Measurements from ENCODE around the gene ESR2. TPM values are rescaled to one million over a fixed set of nuclear protein-coding genes. Genes with fewer than 3 reads are reported as not detected.
A peak's percentile ranks its signal among the peaks of the same experiment; 100 is the strongest.
"Not testable (repeated sequence)": the region's sequence is repeated elsewhere in the genome, so short reads cannot be mapped to it uniquely, and the experiment has no call there.

Gene ESR2
- total RNA-seq, 1 donor from 2014 or later = 0.31 TPM

- Mint-ChIP-seq H3K4me3 (no peak overlapping the region), H3K9me3 (no peaks in the 10 kb centered on the region), H3K36me3 (peaks cover 34% of the 10 kb centered on the region)
Measured at GRCh38 chr14:64215274-64215673, 78.9 kb downstream of the ESR2 start.

GRCh38 chr14:64213853-64214570, 80.2 kb downstream of the ESR2 start:
- Mint-ChIP-seq H3K4me1 (peaks cover 36% of the 10 kb centered on the region), H3K27ac (peak overlapping the region; percentile 96), H3K4me3 (no peak overlapping the region), H3K36me3 (peaks cover 34% of the 10 kb centered on the region), H3K27me3 (ENCODE audit: low read depth) (no peaks in the 10 kb centered on the region), H3K9me3 (no peaks in the 10 kb centered on the region)
- DNase-seq (ENCODE audit: low spot score in 2 of 2, unreplicated experiment in 2 of 2) = no peak
- no peak for TF ChIP-seq CTCF (IDR thresholded peaks at IDR 0.05; ENCODE audit: unreplicated experiment)

More at GRCh38 chr14:64215274-64215673, 78.9 kb downstream of the ESR2 start:
- peaks cover 44% of the 10 kb centered on the region for H3K4me1 Mint-ChIP-seq
- no peaks in the 10 kb centered on the region for H3K27me3 Mint-ChIP-seq (ENCODE audit: low read depth)
- no peak for DNase-seq (ENCODE audit: low spot score in 2 of 2, unreplicated experiment in 2 of 2)
- peak overlapping the region; percentile 33 for H3K27ac Mint-ChIP-seq
- no peak for TF ChIP-seq CTCF (IDR thresholded peaks at IDR 0.05; ENCODE audit: unreplicated experiment)

- H3K4me1 Mint-ChIP-seq = peaks cover 27% of the 10 kb centered on the region
- H3K4me3 Mint-ChIP-seq = no peak overlapping the region
- TF ChIP-seq CTCF (IDR thresholded peaks at IDR 0.05; ENCODE audit: unreplicated experiment) = no peak
- H3K27me3 Mint-ChIP-seq (ENCODE audit: low read depth) = no peaks in the 10 kb centered on the region
- H3K9me3 Mint-ChIP-seq = no peaks in the 10 kb centered on the region
- DNase-seq (ENCODE audit: low spot score in 2 of 2, unreplicated experiment in 2 of 2) = no peak
- peaks cover 34% of the 10 kb centered on the region for H3K36me3 Mint-ChIP-seq
- H3K27ac Mint-ChIP-seq = peak overlapping the region; percentile 96
Measured at GRCh38 chr14:64213086-64213485, 81.1 kb downstream of the ESR2 start.

- H3K27me3 Mint-ChIP-seq (ENCODE audit: low read depth) = no peaks in the 10 kb centered on the region
- peaks cover 34% of the 10 kb centered on the region for H3K36me3 Mint-ChIP-seq
- TF ChIP-seq CTCF (IDR thresholded peaks at IDR 0.05; ENCODE audit: unreplicated experiment) = no peak
- H3K9me3 Mint-ChIP-seq = no peaks in the 10 kb centered on the region
- H3K27ac Mint-ChIP-seq = peak overlapping the region; percentile 47
- peaks cover 23% of the 10 kb centered on the region for H3K4me1 Mint-ChIP-seq
- no peak overlapping the region for H3K4me3 Mint-ChIP-seq
- no peak for DNase-seq (ENCODE audit: low spot score in 2 of 2, unreplicated experiment in 2 of 2)
Measured at GRCh38 chr14:64212666-64213065, 81.5 kb downstream of the ESR2 start.

GRCh38 chr14:64210912-64211311, 83.3 kb downstream of the ESR2 start:
- not testable (repeated sequence) for H3K27ac Mint-ChIP-seq; H3K4me3 Mint-ChIP-seq; H3K27me3 Mint-ChIP-seq (ENCODE audit: low read depth); DNase-seq (ENCODE audit: low spot score in 2 of 2, unreplicated experiment in 2 of 2); H3K9me3 Mint-ChIP-seq
- Mint-ChIP-seq H3K36me3 (peaks cover 22% of the 10 kb centered on the region), H3K4me1 (peaks cover 18% of the 10 kb centered on the region)

GRCh38 chr14:64210216-64210615, 84.0 kb downstream of the ESR2 start:
- no peak for DNase-seq (ENCODE audit: low spot score in 2 of 2, unreplicated experiment in 2 of 2)
- H3K9me3 Mint-ChIP-seq = no peaks in the 10 kb centered on the region
- no peak for TF ChIP-seq CTCF (IDR thresholded peaks at IDR 0.05; ENCODE audit: unreplicated experiment)
- H3K27ac Mint-ChIP-seq = no peak overlapping the region
- peaks cover 17% of the 10 kb centered on the region for H3K36me3 Mint-ChIP-seq
- H3K4me1 Mint-ChIP-seq = peaks cover 21% of the 10 kb centered on the region
- H3K4me3 Mint-ChIP-seq = no peak overlapping the region
- no peaks in the 10 kb centered on the region for H3K27me3 Mint-ChIP-seq (ENCODE audit: low read depth)

All from mesothelial cell of epicardium (in vitro differentiated cells).